B cell (primary cell): ENCODE measurements around the gene CRTC2. TPM values are rescaled to one million over a fixed set of nuclear protein-coding genes. Genes with fewer than 3 reads are reported as not detected.

Experiments used
- ATAC-seq: fragments of 200-7000 bp; cut with Tn5 transposase; one replicate; pipeline ENCODE4 v1.10.0; 2021; ENCODE audit warnings: low read depth, mild to moderate bottlenecking, moderate number of reproducible peaks, moderate library complexity
- CTCF ChIA-PET: fragments of 350-600 bp; sonication (Branson Sonifier 250); formaldehyde crosslinking; loops from one replicate; lab custom pipeline; 2021; ENCODE audit warnings: antibody characterized with exemption, inconsistent platforms; lab: Charles Lee
- POLR2A ChIA-PET: fragments of 350-600 bp; sonication (Branson Sonifier 250); formaldehyde crosslinking; loops from one replicate; lab custom pipeline; 2021; ENCODE audit warnings: antibody characterized with exemption; lab: Charles Lee
- DNase-seq: peaks from one replicate; pipeline ENCODE4 v3.0.0; 2013
- H2AFZ ChIP-seq: 2 replicates; pipeline ENCODE4 v1.6.1; 2012; ENCODE audit warnings: mild to moderate bottlenecking, low read depth, low read length; ENCODE audit not compliant: insufficient read depth, poor library complexity, severe bottlenecking
- H3K27ac ChIP-seq, 2 donors: 1 replicate in 1 of 2; 2 replicates in 1 of 2; pipeline ENCODE4 v1.5.1; 2012 to 2013; ENCODE audit warnings: low read length in 2 of 2, mild to moderate bottlenecking in 2 of 2, moderate library complexity in 1 of 2
- H3K27me3 ChIP-seq, 4 experiments: fragments of 200-600 bp in 1 of 4; sonication (generic) in 1 of 4; replicated peaks in 1 of 4; 1 replicate in 2 of 4; 2 replicates in 2 of 4; pipeline versions ENCODE4 v1.6.1 to v1.7.0; 2013 to 2016; ENCODE audit warnings: low read length in 3 of 4, mild to moderate bottlenecking in 2 of 4, mixed read lengths in 1 of 4, moderate library complexity in 1 of 4; ENCODE audit not compliant: insufficient read depth in 4 of 4, control insufficient read depth in 3 of 4; ENCODE audit errors: control extremely low read depth in 1 of 4
- H3K36me3 ChIP-seq, 2 experiments: replicated peaks in 1 of 2; 1 replicate in 1 of 2; 2 replicates in 1 of 2; pipeline versions ENCODE4 v1.6.1 to v1.7.1; 2013; ENCODE audit warnings: low read length in 1 of 2; ENCODE audit not compliant: insufficient read depth in 2 of 2, control insufficient read depth in 1 of 2; ENCODE audit errors: control extremely low read depth in 1 of 2, extremely low read depth in 1 of 2
- H3K4me1 ChIP-seq, 2 donors: fragments of 200-600 bp in 1 of 2; sonication (generic) in 1 of 2; 1 replicate in 1 of 2; 2 replicates in 1 of 2; pipeline versions ENCODE4 v1.5.1 to v1.6.1; 2013 to 2017; ENCODE audit warnings: low read length in 2 of 2; ENCODE audit not compliant: control insufficient read depth in 2 of 2, insufficient read depth in 2 of 2
- H3K4me2 ChIP-seq: replicated peaks from 2 replicates; pipeline ENCODE3; 2012; ENCODE audit warnings: mild to moderate bottlenecking, low read depth, low read length; ENCODE audit not compliant: poor library complexity, severe bottlenecking
- H3K4me3 ChIP-seq, 5 experiments: fragments of 200-600 bp in 1 of 5; sonication (generic) in 1 of 5; 1 replicate in 3 of 5; 2 replicates in 2 of 5; pipeline versions ENCODE4 v1.5.1 to v1.7.0; 2011 to 2016; ENCODE audit warnings: low read length in 4 of 5, mild to moderate bottlenecking in 4 of 5, low read depth in 2 of 5, control low read depth in 1 of 5, moderate library complexity in 1 of 5; ENCODE audit not compliant: insufficient read depth in 1 of 5; ENCODE audit errors: control extremely low read depth in 1 of 5, extremely low read depth in 1 of 5
- H3K79me2 ChIP-seq: fragments of 200-600 bp; sonication (generic); one replicate; pipeline ENCODE4 v1.6.0; 2016; ENCODE audit warnings: low read length; ENCODE audit not compliant: control insufficient read depth, insufficient read depth
- H3K9ac ChIP-seq: fragments of 200-600 bp; sonication (generic); 2 replicates; pipeline ENCODE4 v1.6.1; 2017; ENCODE audit warnings: mild to moderate bottlenecking, low read length, moderate library complexity
- H3K9me3 ChIP-seq, 3 donors: one replicate each; pipeline versions ENCODE4 v1.6.1 to v1.7.1; 2013; ENCODE audit warnings: low read length in 2 of 3; ENCODE audit not compliant: control insufficient read depth in 2 of 3, insufficient read depth in 1 of 3; ENCODE audit errors: control extremely low read depth in 1 of 3
- H4K20me1 ChIP-seq: 2 replicates; pipeline ENCODE4 v1.6.0; 2012; ENCODE audit warnings: mild to moderate bottlenecking, low read length; ENCODE audit not compliant: insufficient read depth, control insufficient read depth, poor library complexity, severe bottlenecking
- H3K27ac Mint-ChIP-seq: one replicate; pipeline ENCODE4 v1.8.0; 2021; ENCODE audit warnings: mixed read lengths
- H3K27me3 Mint-ChIP-seq: one replicate; pipeline ENCODE4 v1.8.0; 2021; ENCODE audit warnings: mixed read lengths
- H3K4me1 Mint-ChIP-seq: one replicate; pipeline ENCODE4 v1.8.0; 2021; ENCODE audit warnings: mixed read lengths
- H3K4me3 Mint-ChIP-seq: one replicate; pipeline ENCODE4 v1.8.0; 2021; ENCODE audit warnings: mixed read lengths
- H3K9me3 Mint-ChIP-seq: one replicate; pipeline ENCODE4 v1.8.0; 2022; ENCODE audit warnings: mixed read lengths; ENCODE audit not compliant: insufficient read depth
- EZH2 ChIP-seq: IDR thresholded peaks from 2 replicates; pipeline ENCODE4 v1.6.1; 2012; ENCODE audit warnings: borderline replicate concordance, low read depth, mild to moderate bottlenecking, moderate library complexity, low read length; ENCODE audit not compliant: insufficient read depth, poor library complexity, severe bottlenecking
- WGBS: methylation state at CpG from one replicate; pipeline ENCODE4 v1.1.5; 2013; ENCODE audit warnings: missing lambda C conversion rate; ENCODE audit not compliant: insufficient coverage; 5-methylcytosine and 5-hydroxymethylcytosine counted together
- intact Hi-C: fragments of 100-400 bp; cut with micrococcal nuclease; formaldehyde crosslinking; loops from one replicate; pipeline ENCODE4 v1.10.0; 2022
- polyA plus RNA-seq: library from polyadenylated mRNA; depleted of rRNA; stranded (reverse); fragments of >200 nt; gene quantifications from 2 replicates; pipeline ENCODE4 v1.2.3, GENCODE V29; 2012
- total RNA-seq, 2 donors: library from RNA; stranded (reverse); fragments of 120-200 nt in 1 of 2; gene quantifications; 1 replicate in 1 of 2; 2 replicates in 1 of 2; pipeline versions ENCODE4 v1.2.3 to v1.2.4, GENCODE V29; 2013 to 2022
- TF ChIP-seq, protein P1 (sequence below): fragments of 200-600 bp; IDR thresholded peaks from one replicate; pipeline ENCODE4 v1.8.0; 2022; ENCODE audit warnings: antibody characterized with exemption, mild to moderate bottlenecking

CRTC2 gene
- total and polyA plus RNA-seq, 2 donors (not counting 1 experiment from before 2014, with no cell fraction given), result 94.6 to 157 TPM

DNA sequence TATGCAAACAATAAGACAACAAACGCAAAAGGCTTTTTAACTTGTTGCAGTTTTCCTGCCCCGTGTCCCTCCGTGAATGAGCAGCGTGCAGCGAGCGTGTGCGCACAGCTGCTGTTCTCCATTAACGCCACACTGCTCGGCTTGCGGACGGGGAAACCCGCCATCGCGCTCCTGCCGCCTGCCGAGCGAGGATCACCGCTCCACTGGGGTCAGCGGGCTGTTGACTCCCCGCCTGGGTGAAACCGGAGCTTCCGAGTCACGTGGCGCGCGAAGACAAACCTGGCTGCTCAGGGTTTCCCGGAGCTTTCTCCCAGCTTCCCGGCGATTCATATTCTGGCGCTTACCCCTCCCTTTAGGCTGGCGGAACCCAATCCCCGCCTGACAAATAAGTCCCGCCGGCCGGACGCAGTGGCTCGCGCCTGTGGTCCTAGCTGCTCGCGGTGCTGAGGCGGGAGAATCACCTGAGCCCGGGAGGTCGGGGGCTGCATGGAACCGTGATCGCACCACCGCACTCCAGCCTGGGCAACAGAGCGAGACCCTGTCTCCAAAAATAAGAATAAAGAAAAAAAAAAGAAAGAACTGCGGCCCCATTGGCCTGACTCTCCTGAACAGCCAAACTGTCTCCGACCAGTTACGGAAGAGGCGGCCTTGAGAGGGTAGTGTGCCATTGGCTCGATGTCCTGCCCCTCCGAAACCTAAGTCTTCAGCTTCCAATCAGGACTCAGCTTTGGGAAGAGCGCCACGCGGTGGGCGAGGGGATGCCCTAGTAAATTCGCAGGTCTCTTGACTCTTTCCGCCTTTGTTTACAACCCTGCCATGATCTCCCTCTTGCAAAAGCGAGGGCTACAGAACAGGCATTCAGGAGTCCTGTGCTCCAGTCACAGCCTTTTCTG lies 8.9 kb upstream of the CRTC2 start, which contains the start of gene CREB3L4:
CREB3L4 (plus strand) TSS at position 796 of the 893 bp plus-strand sequence. CDS start 624 bp downstream, outside the sequence.
- H3K36me3 ChIP-seq, result no peaks in the 10 kb centered on the region
- intact Hi-C loops, result loop anchor here (1.0 kb wide), 4 partner anchors 9 to 44 kb away; partner anchors contain the start of genes CRTC2, DENND4B and JTB
- Mint-ChIP-seq H3K4me3 (peak within 1 kb of the TSS; percentile 98), H3K27ac (peak within 1 kb of the TSS; percentile 99), H3K9me3 (no peaks in the 10 kb centered on the region), H3K27me3 (no peaks in the 10 kb centered on the region), H3K4me1 (peaks cover 49% of the 10 kb centered on the region)
- H3K9ac ChIP-seq, result peak within 1 kb of the TSS; percentile 90
- no peaks in the 10 kb centered on the region for H3K9me3 ChIP-seq
- ATAC-seq, result peak; percentile 82
- H3K4me3 ChIP-seq, result peak within 1 kb of the TSS; percentile 73 to 95 (median 90)
- peaks cover 49% of the 10 kb centered on the region for H3K79me2 ChIP-seq
- no peak for TF ChIP-seq EZH2
- TF ChIP-seq, protein P1, sequence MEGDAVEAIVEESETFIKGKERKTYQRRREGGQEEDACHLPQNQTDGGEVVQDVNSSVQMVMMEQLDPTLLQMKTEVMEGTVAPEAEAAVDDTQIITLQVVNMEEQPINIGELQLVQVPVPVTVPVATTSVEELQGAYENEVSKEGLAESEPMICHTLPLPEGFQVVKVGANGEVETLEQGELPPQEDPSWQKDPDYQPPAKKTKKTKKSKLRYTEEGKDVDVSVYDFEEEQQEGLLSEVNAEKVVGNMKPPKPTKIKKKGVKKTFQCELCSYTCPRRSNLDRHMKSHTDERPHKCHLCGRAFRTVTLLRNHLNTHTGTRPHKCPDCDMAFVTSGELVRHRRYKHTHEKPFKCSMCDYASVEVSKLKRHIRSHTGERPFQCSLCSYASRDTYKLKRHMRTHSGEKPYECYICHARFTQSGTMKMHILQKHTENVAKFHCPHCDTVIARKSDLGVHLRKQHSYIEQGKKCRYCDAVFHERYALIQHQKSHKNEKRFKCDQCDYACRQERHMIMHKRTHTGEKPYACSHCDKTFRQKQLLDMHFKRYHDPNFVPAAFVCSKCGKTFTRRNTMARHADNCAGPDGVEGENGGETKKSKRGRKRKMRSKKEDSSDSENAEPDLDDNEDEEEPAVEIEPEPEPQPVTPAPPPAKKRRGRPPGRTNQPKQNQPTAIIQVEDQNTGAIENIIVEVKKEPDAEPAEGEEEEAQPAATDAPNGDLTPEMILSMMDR, result peak; percentile 39
- no peaks in the 10 kb centered on the region for H4K20me1 ChIP-seq
- peaks cover 43 to 51% of the 10 kb centered on the region in 2 donors for H3K4me1 ChIP-seq
- H3K27me3 ChIP-seq, result no peaks in the 10 kb centered on the region
- DNase-seq, result peak; percentile 94
- WGBS, result under 1% methylated on average over 59 of the region's 60 CpGs
- peak within 1 kb of the TSS; percentile 93 for H2AFZ ChIP-seq
- H3K4me2 ChIP-seq, result peak within 1 kb of the TSS; percentile 95
- ChIA-PET CTCF (interaction anchor here (0.6 to 7.5 kb wide), 16 partner anchors 9 to 333 kb away, joined by 3 to 65 read pairs (median 4); partner anchors contain the start of genes CRTC2, DENND4B, GATAD2B and JTB), POLR2A (interaction anchor here (0.6 to 5.3 kb wide), 14 partner anchors 10 to 333 kb away, joined by 3 to 64 read pairs (median 4); partner anchors contain the start of genes CHTOP, CRTC2, DENND4B and GATAD2B)
- H3K27ac ChIP-seq, result peak within 1 kb of the TSS; percentile 91 to 94
